ENCODE measurements around the gene PKD1.

DNA sequence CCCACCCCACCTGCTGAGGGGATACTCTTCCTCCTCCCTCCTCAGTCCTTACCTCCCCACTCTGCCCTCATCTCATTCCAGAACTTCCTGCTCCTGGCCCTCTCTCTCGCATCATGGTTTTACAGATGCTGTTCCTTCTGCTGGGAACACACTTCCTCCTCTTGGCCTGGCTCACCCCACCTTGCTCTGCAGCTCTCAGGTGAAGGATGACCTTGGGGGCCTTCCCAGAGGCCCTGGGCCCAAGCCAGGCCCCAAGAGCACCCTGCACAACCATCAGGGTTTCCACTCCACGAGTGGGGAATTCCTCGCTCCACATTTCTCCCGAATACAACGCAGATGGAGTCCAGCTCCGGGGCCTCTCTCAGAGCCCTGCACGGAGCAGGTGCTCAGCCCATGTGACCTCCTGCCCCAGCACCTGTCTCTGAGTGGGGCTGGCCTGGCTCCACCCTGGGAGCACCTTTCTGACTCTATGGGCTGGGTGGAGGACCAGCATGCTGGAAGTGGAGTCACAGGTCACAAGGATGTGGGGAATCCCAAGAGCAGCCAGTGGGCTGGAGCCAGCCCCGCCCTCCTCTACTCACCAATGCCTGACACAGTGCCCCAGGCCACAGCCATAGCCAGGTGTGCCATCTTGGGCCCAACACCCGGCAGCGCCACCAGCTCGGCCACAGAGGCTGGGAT, 92.6 kb downstream of the PKD1 start:
- TF ChIP-seq KLF16 (tag by site-specific recombination; IDR thresholded peaks at IDR 0.05) (no peak), ZFP37 (tag by site-specific recombination; IDR thresholded peaks at IDR 0.05) (no peak), ZNF660 (tag by site-specific recombination; IDR thresholded peaks at IDR 0.05) (no peak), ZSCAN30 (tag by site-specific recombination; IDR thresholded peaks at IDR 0.05) (no peak), ZFP41 (tag by site-specific recombination; IDR thresholded peaks at IDR 0.05; ENCODE audit: borderline replicate concordance) (no peak), ZBTB8A (tag by site-specific recombination; IDR thresholded peaks at IDR 0.05) (no peak), YY1 (tag by site-specific recombination; IDR thresholded peaks at IDR 0.05) (no peak), KLF9 (tag by site-specific recombination; IDR thresholded peaks at IDR 0.05; ENCODE audit: low read depth) (no peak), REPIN1 (tag by site-specific recombination; IDR thresholded peaks at IDR 0.05; ENCODE audit: low read depth) (no peak), ZNF529 (tag by site-specific recombination; IDR thresholded peaks at IDR 0.05; ENCODE audit: insufficient replicate concordance) (no peak), ZNF140 (tag by site-specific recombination; IDR thresholded peaks at IDR 0.05) (no peak), ZNF274 (IDR thresholded peaks at IDR 0.05; ENCODE audit: low read length) (no peak), ZNF274 (tag by site-specific recombination; IDR thresholded peaks at IDR 0.05; ENCODE audit: borderline replicate concordance) (no peak), MEIS1 (CRISPR knock-in tag; IDR thresholded peaks at IDR 0.05; ENCODE audit: borderline replicate concordance) (no peak)
- TF ChIP-seq, protein P1, sequence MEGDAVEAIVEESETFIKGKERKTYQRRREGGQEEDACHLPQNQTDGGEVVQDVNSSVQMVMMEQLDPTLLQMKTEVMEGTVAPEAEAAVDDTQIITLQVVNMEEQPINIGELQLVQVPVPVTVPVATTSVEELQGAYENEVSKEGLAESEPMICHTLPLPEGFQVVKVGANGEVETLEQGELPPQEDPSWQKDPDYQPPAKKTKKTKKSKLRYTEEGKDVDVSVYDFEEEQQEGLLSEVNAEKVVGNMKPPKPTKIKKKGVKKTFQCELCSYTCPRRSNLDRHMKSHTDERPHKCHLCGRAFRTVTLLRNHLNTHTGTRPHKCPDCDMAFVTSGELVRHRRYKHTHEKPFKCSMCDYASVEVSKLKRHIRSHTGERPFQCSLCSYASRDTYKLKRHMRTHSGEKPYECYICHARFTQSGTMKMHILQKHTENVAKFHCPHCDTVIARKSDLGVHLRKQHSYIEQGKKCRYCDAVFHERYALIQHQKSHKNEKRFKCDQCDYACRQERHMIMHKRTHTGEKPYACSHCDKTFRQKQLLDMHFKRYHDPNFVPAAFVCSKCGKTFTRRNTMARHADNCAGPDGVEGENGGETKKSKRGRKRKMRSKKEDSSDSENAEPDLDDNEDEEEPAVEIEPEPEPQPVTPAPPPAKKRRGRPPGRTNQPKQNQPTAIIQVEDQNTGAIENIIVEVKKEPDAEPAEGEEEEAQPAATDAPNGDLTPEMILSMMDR (tag by site-specific recombination; IDR thresholded peaks at IDR 0.05) = no peak
